Lung (tissue), 12 donors: ENCODE results near the gene CDRT15. TPM values are rescaled to one million over a fixed set of nuclear protein-coding genes. Genes with fewer than 3 reads are reported as not detected.

Experiments used
- ATAC-seq: fragments of 200-7000 bp; cut with Tn5 transposase; one replicate; pipeline ENCODE4 v1.9.1; 2020; ENCODE audit warnings: moderate number of reproducible peaks; ENCODE audit not compliant: insufficient read depth, low FRiP score
- DNase-seq, 3 donors: peaks; one replicate each; pipeline ENCODE4 v3.0.0-alpha.2; 2013 to 2017
- H3K27ac ChIP-seq, 2 donors: one replicate each; pipeline ENCODE4 v1.5.1; 2013; ENCODE audit warnings: mild to moderate bottlenecking in 2 of 2, moderate library complexity in 2 of 2, control low read depth in 1 of 2, inconsistent platforms in 1 of 2, low read depth in 1 of 2, low read length in 1 of 2
- H3K27me3 ChIP-seq, 3 donors: one replicate each; pipeline ENCODE4 v1.5.1; 2013; ENCODE audit warnings: low read length in 2 of 3; ENCODE audit not compliant: control insufficient read depth in 3 of 3, insufficient read depth in 3 of 3
- H3K36me3 ChIP-seq, 4 donors: one replicate each; pipeline ENCODE4 v1.5.1; 2013; ENCODE audit warnings: low read length in 4 of 4, mild to moderate bottlenecking in 1 of 4, moderate library complexity in 1 of 4; ENCODE audit not compliant: control insufficient read depth in 4 of 4, insufficient read depth in 4 of 4
- H3K4me1 ChIP-seq, 5 donors: one replicate each; pipeline ENCODE4 v1.5.1; 2013; ENCODE audit warnings: low read length in 5 of 5, mild to moderate bottlenecking in 2 of 5, moderate library complexity in 1 of 5; ENCODE audit not compliant: control insufficient read depth in 5 of 5, insufficient read depth in 5 of 5
- H3K4me3 ChIP-seq: one replicate; pipeline ENCODE4 v1.5.1; 2013; ENCODE audit warnings: mild to moderate bottlenecking, control low read depth, moderate library complexity
- H3K9ac ChIP-seq, 2 donors: one replicate each; pipeline ENCODE4 v1.5.1; 2013; ENCODE audit warnings: low read length in 2 of 2, control low read depth in 1 of 2; ENCODE audit not compliant: insufficient read depth in 1 of 2
- H3K9me3 ChIP-seq, 4 donors: one replicate each; pipeline ENCODE4 v1.5.1; 2013; ENCODE audit warnings: low read length in 3 of 4, mild to moderate bottlenecking in 1 of 4, moderate library complexity in 1 of 4; ENCODE audit not compliant: control insufficient read depth in 4 of 4, insufficient read depth in 3 of 4
- CTCF ChIP-seq: IDR thresholded peaks from 2 replicates; pipeline ENCODE4 v1.5.1; 2012; ENCODE audit warnings: mild to moderate bottlenecking; ENCODE audit errors: control extremely low read depth, extremely low read depth
- WGBS, 2 donors: extraction: QIAGEN DNeasy Blood & Tissue Kit; methylation state at CpG; one replicate each; pipeline ENCODE4 v1.1.7; 2013; 5-methylcytosine and 5-hydroxymethylcytosine counted together
- polyA plus RNA-seq, 2 donors: library from polyadenylated mRNA; stranded (reverse); fragments of 200-250 nt; gene quantifications; one replicate each; pipeline ENCODE4 v1.2.1, GENCODE V29; 2013
- total RNA-seq, 2 donors: library from RNA; depleted of rRNA in 1 of 2; stranded (reverse); fragments of >200 nt in 1 of 2; gene quantifications; one replicate each; pipeline ENCODE4 v1.2.1, GENCODE V29; 2014 to 2021
- donor health status: control.
- donor health status: control.
- donor health status: Bipolar disorder and iron deficiency.
- donor health status: healthy.
- donor health status: DM: yes; HTN: yes; CAD: no.

CDRT15 gene
- total and polyA plus RNA-seq, 4 donors = not detected

DNA sequence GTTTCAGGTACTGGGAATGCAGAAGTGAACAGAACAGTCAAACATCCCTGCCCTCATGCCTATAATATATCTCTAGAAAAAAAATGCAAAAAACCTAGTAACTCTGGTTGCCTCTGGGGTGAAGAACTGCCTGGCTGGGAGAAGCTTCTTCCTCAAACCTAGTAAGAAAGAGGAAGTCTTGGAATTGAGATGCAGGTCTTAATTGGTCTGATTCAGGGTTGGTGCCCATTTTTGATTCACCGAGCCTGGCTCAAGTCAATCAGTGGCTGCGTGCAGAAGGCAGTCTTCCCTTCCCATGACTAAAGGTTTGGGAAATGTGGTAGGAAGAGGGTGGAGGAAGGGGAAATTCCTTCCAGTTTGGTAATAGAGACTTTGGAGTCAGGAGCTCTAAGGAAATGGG is 22.4 kb downstream of the CDRT15 start:
- Histone ChIP-seq H3K36me3 (peaks cover 0 to 3% (median 1%) of the 10 kb centered on the region in 4 donors), H3K4me1 (no peaks in the 10 kb centered on the region), H3K9me3 (no peaks in the 10 kb centered on the region), H3K9ac (no peak overlapping the region), H3K4me3 (no peak overlapping the region), H3K27me3 (no peaks in the 10 kb centered on the region), H3K27ac (no peak overlapping the region)
- DNase-seq = no peak
- no peak for ATAC-seq
- TF ChIP-seq CTCF = no peak
- WGBS, 2 donors = 80 to 92% methylated on average over 2 of the region's 2 CpGs

GRCh38 chr17:14212401-14212800 is 24.3 kb downstream of the CDRT15 start:
- 92 to 98% methylated on average over 11 to 12 of the region's 12 CpGs for WGBS, 2 donors
- ATAC-seq (no peak), DNase-seq (no peak)
- Histone ChIP-seq H3K9ac (no peak overlapping the region), H3K36me3 (peaks cover 3 to 5% (median 4%) of the 10 kb centered on the region in 4 donors), H3K27ac (no peak overlapping the region), H3K9me3 (no peaks in the 10 kb centered on the region), H3K4me3 (no peak overlapping the region), H3K4me1 (no peaks in the 10 kb centered on the region), H3K27me3 (no peaks in the 10 kb centered on the region)
- TF ChIP-seq CTCF = no peak

- H3K4me1 ChIP-seq = no peaks in the 10 kb centered on the region
- no peak overlapping the region for H3K4me3 ChIP-seq
- 46 to 68% methylated on average over 17 of the region's 17 CpGs for WGBS, 2 donors
- no peaks in the 10 kb centered on the region for H3K9me3 ChIP-seq
- H3K27me3 ChIP-seq = no peaks in the 10 kb centered on the region
- H3K9ac ChIP-seq = no peak overlapping the region
- peaks cover 3 to 9% (median 6%) of the 10 kb centered on the region in 4 donors for H3K36me3 ChIP-seq
- DNase-seq (no peak), ATAC-seq (no peak)
- H3K27ac ChIP-seq = no peak overlapping the region
- TF ChIP-seq CTCF = peak; percentile 9
These were observed 24.9 kb downstream of the CDRT15 start for GRCh38 chr17:14211801-14212200.

- TF ChIP-seq CTCF = no peak
- Histone ChIP-seq H3K27ac (no peak overlapping the region), H3K9ac (no peak overlapping the region), H3K9me3 (no peaks in the 10 kb centered on the region), H3K4me1 (no peaks in the 10 kb centered on the region), H3K27me3 (no peaks in the 10 kb centered on the region), H3K36me3 (peaks cover 3 to 12% (median 6%) of the 10 kb centered on the region in 4 donors), H3K4me3 (no peak overlapping the region)
- DNase-seq (no peak), ATAC-seq (no peak)
- 89 to 91% methylated on average over 4 of the region's 4 CpGs for WGBS, 2 donors
These were observed 25.4 kb downstream of the CDRT15 start for GRCh38 chr17:14211246-14211645.
